ENCODE measurements around the gene C1QTNF6.
"Not testable (repeated sequence)": the region's sequence is repeated elsewhere in the genome, so short reads cannot be mapped to it uniquely, and the experiment has no call there.

Gene C1QTNF6

DNA sequence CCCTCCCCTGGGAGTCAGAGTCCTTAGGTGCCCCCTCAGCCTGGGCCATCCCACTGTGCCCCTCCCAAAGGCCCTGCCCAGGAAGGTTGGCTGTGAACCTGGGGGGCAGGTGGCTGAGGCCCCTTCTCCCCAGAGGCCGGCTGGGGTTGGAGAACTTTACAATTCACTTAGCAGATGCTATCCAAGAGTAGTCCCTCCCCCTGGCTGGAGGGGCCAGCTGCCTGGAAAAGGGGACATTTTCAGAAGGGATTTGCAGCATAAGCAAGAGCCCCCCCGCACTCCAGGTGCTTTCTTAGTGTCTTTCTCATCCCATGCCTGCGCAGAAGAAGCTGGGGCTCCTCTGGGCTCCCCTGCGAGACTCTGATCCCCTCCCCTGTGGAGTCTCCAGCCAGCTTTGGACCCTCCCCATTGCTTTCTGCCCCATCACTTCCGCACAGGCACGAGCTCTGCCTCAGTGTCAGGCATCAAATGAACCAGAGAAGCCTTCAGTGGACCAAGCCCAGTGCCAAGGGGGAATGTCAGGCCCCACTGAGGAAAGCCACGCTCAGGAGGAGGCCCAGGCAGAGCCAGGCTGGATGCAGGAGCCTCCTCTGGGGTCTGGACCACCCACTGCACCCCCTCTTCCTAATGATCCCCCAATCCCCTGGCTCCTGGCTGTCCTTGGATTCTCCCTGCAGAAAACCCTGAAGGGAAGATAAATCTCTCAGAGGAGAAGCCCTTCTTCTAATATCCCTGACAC is 20.5 kb upstream of the C1QTNF6 start:
- no peak for FAIRE-seq
- no peak for DNase-seq (ENCODE audit: insufficient read length, low spot score)

- DNase-seq (ENCODE audit: insufficient read length, low spot score) = no peak
- FAIRE-seq = no peak
Observed at GRCh38 chr22:37207981-37208380, 19.9 kb upstream of the C1QTNF6 start.

DNA sequence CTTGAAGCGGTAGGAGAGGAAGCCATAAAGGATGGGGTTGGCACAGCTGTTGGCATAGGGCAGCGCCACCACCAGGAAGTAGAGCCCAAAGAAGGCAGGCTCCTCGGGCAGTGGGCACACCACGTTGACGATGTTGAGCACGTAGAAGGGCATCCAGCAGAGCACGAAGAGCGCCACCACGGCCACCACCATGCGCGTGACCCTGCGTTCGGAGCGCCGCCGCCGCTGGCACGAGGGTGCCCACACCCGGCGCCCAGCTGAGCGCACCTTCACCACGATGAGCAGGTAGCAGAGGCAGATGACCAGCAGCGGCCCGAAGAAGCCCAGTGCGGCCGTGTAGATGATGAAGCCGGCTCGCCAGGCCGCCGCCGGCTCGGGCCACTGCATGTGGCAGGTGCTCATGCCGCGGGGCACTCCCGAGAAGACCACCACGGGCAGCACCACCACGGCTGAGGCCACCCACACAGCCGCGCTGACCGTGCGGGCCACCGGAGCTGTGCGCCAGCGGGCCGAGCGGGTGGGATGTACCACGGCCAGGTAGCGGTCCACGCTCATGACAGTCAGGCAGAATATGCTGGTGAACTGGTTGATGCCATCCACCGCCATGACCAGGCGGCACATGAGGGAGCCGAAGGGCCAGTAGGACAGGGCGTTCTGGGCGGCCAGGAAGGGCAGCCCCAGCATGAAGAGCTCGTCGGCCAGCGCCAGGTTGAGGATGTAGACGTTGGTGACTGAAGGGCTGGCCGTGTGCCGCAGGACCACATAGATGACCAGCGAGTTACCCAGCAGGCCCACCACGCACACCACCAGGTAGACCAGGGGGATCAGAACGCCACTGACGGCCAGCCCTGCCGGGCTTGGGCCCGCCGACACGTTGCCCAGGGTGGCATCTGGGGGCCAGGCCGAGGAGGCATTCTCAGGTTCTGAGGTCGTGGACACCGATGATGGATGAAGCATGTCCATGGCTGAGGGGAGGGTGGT is 19.1 kb upstream of the C1QTNF6 start:
- FAIRE-seq (no peak), DNase-seq (ENCODE audit: insufficient read length, low spot score) (no peak)

- FAIRE-seq = no peak
Observed at GRCh38 chr22:37206118-37206840, 18.2 kb upstream of the C1QTNF6 start.

GRCh38 chr22:37205046-37205445 is 17.0 kb upstream of the C1QTNF6 start:
- FAIRE-seq = no peak
- DNase-seq (ENCODE audit: insufficient read length, low spot score) = no peak

More at GRCh38 chr22:37206118-37206840, 18.2 kb upstream of the C1QTNF6 start:
- no peak for DNase-seq (ENCODE audit: insufficient read length, low spot score)

- DNase-seq (ENCODE audit: insufficient read length, low spot score) = no peak
- FAIRE-seq = no peak
Observed at GRCh38 chr22:37204045-37204655, 16.1 kb upstream of the C1QTNF6 start.

DNA sequence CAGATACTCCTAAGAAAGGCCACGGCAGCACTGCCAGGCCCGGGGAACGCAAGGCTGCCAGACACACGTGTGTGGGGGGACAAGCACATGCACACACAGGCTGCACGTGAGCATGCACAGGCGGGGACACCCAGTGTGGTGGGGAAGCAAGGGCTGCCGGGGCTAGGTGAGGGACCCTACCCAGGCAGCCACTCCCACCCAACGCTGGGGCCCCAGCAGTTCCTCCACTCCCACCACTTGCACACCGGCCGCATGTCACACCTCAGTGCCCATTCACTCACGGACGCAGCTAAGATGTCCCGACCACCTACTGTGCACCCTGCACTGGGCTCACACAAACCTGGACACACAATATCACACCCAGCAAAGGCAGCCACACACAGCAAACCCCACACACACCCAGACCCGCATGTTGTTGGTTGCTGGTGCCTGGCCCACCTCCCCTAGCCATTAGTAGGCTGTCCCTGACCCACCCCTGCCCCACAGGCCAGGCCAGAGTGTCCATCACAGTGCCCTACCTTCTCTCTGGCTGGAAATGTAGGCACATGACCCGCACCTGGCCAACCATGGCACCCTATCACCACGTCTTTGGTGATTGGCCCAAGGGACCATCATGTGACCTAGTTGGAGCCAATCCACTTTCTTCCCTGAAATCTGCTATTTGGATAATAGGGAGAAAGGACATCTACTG is 15.5 kb upstream of the C1QTNF6 start:
- FAIRE-seq = no peak
- DNase-seq (ENCODE audit: insufficient read length, low spot score) = no peak

GRCh38 chr22:37202716-37203115 is 14.7 kb upstream of the C1QTNF6 start:
- DNase-seq (ENCODE audit: insufficient read length, low spot score) (no peak), FAIRE-seq (no peak)

DNA sequence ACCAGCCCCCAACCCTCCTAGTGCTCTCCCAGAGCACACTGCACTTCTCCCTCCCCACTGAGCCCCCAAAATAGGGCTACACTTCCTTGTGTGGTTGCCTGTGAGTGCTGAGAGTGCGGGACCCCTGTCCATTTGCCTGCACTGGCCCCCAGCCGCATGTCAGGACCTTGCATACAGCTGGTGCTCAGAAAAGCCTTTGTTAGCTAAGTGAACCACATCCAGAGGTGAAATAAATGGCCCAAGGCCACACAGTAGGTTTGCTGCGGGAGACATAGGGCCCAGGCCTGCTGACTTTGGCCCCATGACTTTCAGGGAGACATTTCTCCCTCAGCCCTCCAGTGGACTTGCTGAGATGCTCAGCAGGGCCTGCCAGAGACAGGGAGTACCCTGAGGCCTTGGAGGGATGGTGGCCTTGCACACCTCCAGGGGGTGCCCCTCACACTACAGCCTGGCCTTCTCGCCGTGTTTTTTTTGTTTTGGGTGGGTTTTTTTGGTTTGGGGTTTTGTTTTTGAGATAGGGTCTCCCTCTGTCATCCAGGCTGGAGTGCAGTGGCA is 14.0 kb upstream of the C1QTNF6 start:
- no peak for FAIRE-seq
- DNase-seq (ENCODE audit: insufficient read length, low spot score) = no peak

DNA sequence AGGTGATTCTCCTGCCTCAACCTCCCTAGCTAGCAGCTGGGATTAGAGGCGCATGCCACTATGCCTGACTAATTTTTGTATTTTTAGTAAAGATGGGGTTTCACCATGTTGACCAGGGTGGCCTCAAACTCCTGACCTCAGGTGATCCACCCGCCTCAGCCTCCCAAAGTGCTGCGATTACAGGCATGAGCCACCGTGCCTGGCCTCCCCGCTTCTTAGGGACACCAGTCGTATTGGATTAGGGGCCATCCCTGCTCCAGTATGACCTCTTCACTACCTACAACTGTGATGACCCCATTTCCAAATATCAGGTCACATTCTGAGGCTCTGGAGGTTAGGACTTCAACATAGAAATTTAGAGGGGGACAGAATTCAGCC is 13.4 kb upstream of the C1QTNF6 start:
- DNase-seq (ENCODE audit: insufficient read length, low spot score); FAIRE-seq: not testable (repeated sequence)

GRCh38 chr22:37199760-37200108 is 11.7 kb upstream of the C1QTNF6 start:
- no peak for FAIRE-seq
- DNase-seq (ENCODE audit: insufficient read length, low spot score) = no peak

DNA sequence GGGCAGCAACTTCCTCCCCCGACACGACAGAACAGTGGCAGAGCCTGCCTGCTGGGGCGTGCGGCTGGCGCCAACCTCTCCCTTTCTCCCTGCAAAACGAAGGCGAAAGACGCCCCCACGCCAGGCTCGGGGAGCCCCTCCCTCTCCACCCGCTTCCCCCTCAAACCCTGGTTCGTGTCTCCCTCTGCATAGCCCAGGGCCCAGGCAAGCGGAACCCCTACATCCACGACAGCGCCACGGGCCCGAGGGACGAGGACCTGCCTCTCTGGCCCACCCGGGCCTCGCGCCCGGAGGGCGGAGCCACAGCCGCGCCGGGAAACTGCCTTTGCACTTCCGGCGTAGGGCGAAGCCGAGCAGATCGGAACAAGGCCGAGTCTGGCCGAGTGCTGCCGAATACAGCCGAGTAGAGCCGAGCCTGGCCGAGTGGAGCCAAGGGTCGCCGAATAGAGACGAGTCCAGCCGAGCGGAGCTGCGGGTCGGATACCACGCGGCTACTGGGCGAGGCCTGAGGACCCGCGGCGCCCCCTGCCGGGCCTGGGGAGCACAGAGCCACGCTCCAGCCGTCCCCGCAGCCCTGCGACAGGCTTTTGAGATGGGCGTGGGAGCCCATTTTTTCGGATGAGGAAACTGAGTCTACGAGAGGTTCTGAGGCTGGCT is 11.2 kb upstream of the C1QTNF6 start:
- DNase-seq (ENCODE audit: insufficient read length, low spot score) (peak; percentile 84), FAIRE-seq (peak; percentile 88)

- DNase-seq (ENCODE audit: insufficient read length, low spot score) (peak; percentile 67), FAIRE-seq (no peak)
Observed at GRCh38 chr22:37198258-37199102, 10.4 kb upstream of the C1QTNF6 start.

- no peak for FAIRE-seq
- no peak for DNase-seq (ENCODE audit: insufficient read length, low spot score)
Observed at GRCh38 chr22:37197451-37198257, 9.6 kb upstream of the C1QTNF6 start.

DNA sequence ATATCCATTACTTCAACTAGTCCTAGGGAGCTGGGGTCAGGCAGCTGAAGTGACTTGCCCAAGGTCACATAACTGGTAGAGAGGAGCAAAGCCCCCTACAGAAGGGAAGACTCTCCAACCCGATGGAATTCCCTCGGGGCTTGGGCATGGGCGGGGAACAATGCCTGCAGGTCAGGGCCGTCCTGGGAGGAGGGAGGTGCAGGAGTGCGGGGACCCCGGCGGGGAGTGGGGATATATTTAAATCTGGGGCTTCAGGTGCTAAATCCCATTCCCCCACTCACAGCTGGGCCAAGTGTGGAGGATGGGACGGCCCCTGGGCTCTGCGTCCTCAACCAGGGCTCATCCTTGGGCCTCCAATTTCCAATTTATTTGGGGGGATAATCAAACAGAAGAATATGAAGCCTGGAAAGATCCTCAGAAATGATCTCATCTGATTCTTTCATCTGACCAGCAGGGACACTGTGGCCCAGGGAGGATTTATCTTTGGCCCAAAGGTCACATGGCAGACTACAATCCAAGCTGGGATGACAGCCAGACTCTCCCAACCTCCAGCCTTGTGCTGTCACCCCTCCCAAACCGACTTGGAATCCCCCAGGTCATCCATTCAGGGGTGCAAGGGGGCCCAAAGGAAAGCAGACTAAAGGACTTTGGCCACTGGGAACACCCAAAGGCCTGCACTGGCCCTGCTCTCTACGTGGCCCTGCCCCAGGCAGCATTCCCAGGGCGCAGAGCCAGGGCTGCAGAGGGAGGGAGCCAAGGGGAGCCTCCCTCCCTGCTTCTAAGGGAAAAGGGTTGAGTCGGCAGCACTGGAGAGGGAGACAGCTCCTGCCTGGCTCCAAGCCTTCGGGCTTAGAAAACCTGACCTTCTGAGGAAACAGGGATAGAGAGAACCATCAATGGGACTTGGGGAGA is 8.7 kb upstream of the C1QTNF6 start:
- no peak for DNase-seq (ENCODE audit: insufficient read length, low spot score)

DNA sequence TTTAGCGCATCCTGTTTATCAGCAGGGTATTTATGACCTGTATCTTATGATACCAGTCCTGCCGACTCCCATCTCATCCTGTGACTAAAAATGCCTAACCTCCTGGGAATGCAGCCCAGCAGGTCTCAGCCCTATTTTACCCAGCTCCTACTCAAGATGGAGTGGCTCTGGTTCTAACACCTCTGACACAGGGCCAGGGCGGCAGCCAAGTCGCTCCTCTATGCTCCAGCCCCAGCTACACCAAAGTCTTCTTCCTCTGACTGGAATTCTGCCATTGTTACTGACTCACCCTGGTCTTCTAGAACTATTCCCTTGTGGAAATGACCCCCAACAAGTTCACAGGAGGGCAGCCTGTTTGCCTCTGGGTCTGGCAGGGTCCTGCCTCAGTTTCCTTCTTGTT is 7.9 kb upstream of the C1QTNF6 start:
- no peak for DNase-seq (ENCODE audit: insufficient read length, low spot score)

More for the DNA sequence above, 8.7 kb upstream of the C1QTNF6 start:
- FAIRE-seq = no peak

DNA sequence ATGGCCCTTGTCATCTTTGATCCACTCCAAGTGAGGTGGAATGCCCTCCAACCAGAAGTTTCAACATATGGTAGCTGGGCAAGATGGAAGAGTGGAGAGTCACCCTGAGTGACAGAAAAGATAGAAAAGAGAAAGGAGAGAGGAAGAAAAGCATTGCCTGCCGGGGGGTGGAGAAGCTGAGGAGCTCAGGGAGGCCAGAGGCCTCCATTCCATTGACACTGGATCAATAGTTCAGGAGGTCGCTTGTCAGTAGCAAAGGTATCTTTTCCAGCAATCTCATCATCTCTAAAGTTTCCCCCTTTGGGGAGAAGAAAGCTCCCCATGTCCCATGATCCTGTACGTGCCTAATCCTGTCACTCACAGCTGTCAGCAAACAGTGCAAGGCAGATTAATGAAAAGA is 6.7 kb upstream of the C1QTNF6 start:
- FAIRE-seq (no peak), DNase-seq (ENCODE audit: insufficient read length, low spot score) (no peak)

More for the DNA sequence above, 7.9 kb upstream of the C1QTNF6 start:
- no peak for FAIRE-seq
